H1 (cell line): ENCODE results near the gene EXT2. TPM values are rescaled to one million over a fixed set of nuclear protein-coding genes. Genes with fewer than 3 reads are reported as not detected.

Source experiments
- CTCF ChIA-PET: fragments of 300-600 bp; sonication (Branson Sonifier 250); formaldehyde crosslinking; loops from one replicate; lab custom pipeline; 2021; ENCODE audit not compliant: partially characterized antibody; lab: Charles Lee
- POLR2A ChIA-PET: fragments of 300-600 bp; sonication (Branson Sonifier 250); formaldehyde crosslinking; loops from one replicate; lab custom pipeline; 2021; ENCODE audit warnings: inconsistent platforms; ENCODE audit not compliant: partially characterized antibody; lab: Charles Lee
- DNase-seq, 2 experiments: peaks; one replicate each; pipeline versions ENCODE4 v3.0.0 to v3.0.0-alpha.2; 2010 to 2022; ENCODE audit warnings: low spot score in 2 of 2, low read depth in 1 of 2, mixed read lengths in 1 of 2
- FAIRE-seq: peaks from 2 replicates; lab custom pipeline; 2011; peaks lifted over from hg19 to GRCh38; lab: Jason Lieb, UNC
- H2AFZ ChIP-seq: 2 replicates; pipeline ENCODE4 v1.8.1; 2012; ENCODE audit warnings: low read length, inconsistent platforms
- H2AK5ac ChIP-seq: 2 replicates; pipeline ENCODE4 v1.6.1; 2013; ENCODE audit warnings: low read depth, low read length
- H2BK120ac ChIP-seq: replicated peaks from 2 replicates; pipeline ENCODE3; 2013; ENCODE audit warnings: low read depth, low read length, inconsistent platforms
- H2BK12ac ChIP-seq: 2 replicates; pipeline ENCODE4 v1.6.1; 2013; ENCODE audit warnings: low read depth, low read length
- H2BK15ac ChIP-seq: 2 replicates; pipeline ENCODE4 v1.6.1; 2013; ENCODE audit warnings: low read length
- H2BK20ac ChIP-seq: 2 replicates; pipeline ENCODE4 v1.6.1; 2013; ENCODE audit warnings: low read length
- H2BK5ac ChIP-seq: 2 replicates; pipeline ENCODE4 v1.6.1; 2013; ENCODE audit warnings: low read depth, low read length
- H3K14ac ChIP-seq: 2 replicates; pipeline ENCODE4 v1.6.1; 2013; ENCODE audit warnings: inconsistent platforms; ENCODE audit not compliant: insufficient read length
- H3K18ac ChIP-seq: 2 replicates; pipeline ENCODE4 v1.6.1; 2013; ENCODE audit warnings: low read length; ENCODE audit errors: extremely low read depth
- H3K23ac ChIP-seq: 2 replicates; pipeline ENCODE4 v1.6.1; 2013; ENCODE audit warnings: inconsistent platforms; ENCODE audit not compliant: insufficient read length
- H3K23me2 ChIP-seq: 2 replicates; pipeline ENCODE4 v1.6.1; 2013; ENCODE audit warnings: low read depth, low read length
- H3K27ac ChIP-seq: 2 replicates; pipeline ENCODE4 v1.6.1; 2011; ENCODE audit warnings: low read depth, low read length, inconsistent platforms
- H3K27me3 ChIP-seq, 4 experiments: replicated peaks in 1 of 4; 1 replicate in 1 of 4; 2 replicates in 3 of 4; pipeline versions ENCODE4 v1.6.1 to v1.8.1; 2011 to 2013; ENCODE audit warnings: low read length in 3 of 4, mild to moderate bottlenecking in 3 of 4, inconsistent platforms in 2 of 4, mixed read lengths in 2 of 4, moderate library complexity in 1 of 4; ENCODE audit not compliant: control insufficient read depth in 3 of 4, insufficient read depth in 3 of 4; ENCODE audit errors: extremely low read depth in 1 of 4
- H3K36me3 ChIP-seq, 4 experiments: 2 replicates each; pipeline versions ENCODE4 v1.6.1 to v1.8.1; 2011 to 2013; ENCODE audit warnings: mild to moderate bottlenecking in 4 of 4, low read length in 3 of 4, moderate library complexity in 2 of 4, control low read depth in 1 of 4, inconsistent platforms in 1 of 4; ENCODE audit not compliant: insufficient read depth in 4 of 4, control insufficient read depth in 2 of 4
- H3K4ac ChIP-seq: replicated peaks from 2 replicates; pipeline ENCODE3; 2013; ENCODE audit warnings: low read length, low read depth, mixed read lengths, inconsistent platforms; ENCODE audit not compliant: insufficient read length
- H3K4me1 ChIP-seq, 4 experiments: replicated peaks in 1 of 4; 1 replicate in 1 of 4; 2 replicates in 3 of 4; pipeline versions ENCODE4 v1.6.1 to v1.8.1; 2011 to 2013; ENCODE audit warnings: low read length in 3 of 4, inconsistent platforms in 2 of 4, mixed read lengths in 1 of 4; ENCODE audit not compliant: insufficient read depth in 4 of 4, control insufficient read depth in 3 of 4
- H3K4me2 ChIP-seq, 2 experiments: 2 replicates each; pipeline versions ENCODE4 v1.6.1 to v1.8.1; 2011 to 2013; ENCODE audit warnings: low read depth in 2 of 2, low read length in 2 of 2, control low read depth in 1 of 2, inconsistent platforms in 1 of 2, mild to moderate bottlenecking in 1 of 2; ENCODE audit not compliant: insufficient read depth in 1 of 2
- H3K4me3 ChIP-seq, 4 experiments: fragments of 200-600, 300-600 bp in 1 of 4; sonication (generic), shearing (Covaris generic), sonication (Bioruptor Twin) in 1 of 4; 2 replicates each; pipeline versions ENCODE4 v1.5.1 to v1.8.1; 2011 to 2016; ENCODE audit warnings: low read length in 4 of 4, low read depth in 3 of 4, control low read depth in 2 of 4, inconsistent platforms in 2 of 4, mild to moderate bottlenecking in 2 of 4, mixed read lengths in 1 of 4, moderate library complexity in 1 of 4; ENCODE audit not compliant: insufficient read depth in 2 of 4; ENCODE audit errors: extremely low read depth in 1 of 4
- H3K56ac ChIP-seq: replicated peaks from 2 replicates; pipeline ENCODE3; 2013; ENCODE audit warnings: low read depth, mild to moderate bottlenecking, mixed read lengths, low read length, inconsistent platforms; ENCODE audit not compliant: insufficient read length
- H3K79me1 ChIP-seq: 2 replicates; pipeline ENCODE4 v1.6.1; 2013; ENCODE audit warnings: low read depth, low read length, control low read depth
- H3K79me2 ChIP-seq, 2 experiments: 2 replicates each; pipeline versions ENCODE4 v1.6.1 to v1.8.1; 2012 to 2013; ENCODE audit warnings: low read length in 2 of 2, mild to moderate bottlenecking in 2 of 2, inconsistent platforms in 1 of 2; ENCODE audit not compliant: insufficient read depth in 2 of 2, control insufficient read depth in 1 of 2
- H3K9ac ChIP-seq, 4 experiments: replicated peaks in 1 of 4; 1 replicate in 1 of 4; 2 replicates in 3 of 4; pipeline versions ENCODE4 v1.6.1 to v1.8.1; 2011 to 2013; ENCODE audit warnings: low read depth in 3 of 4, low read length in 3 of 4, control low read depth in 2 of 4, mild to moderate bottlenecking in 2 of 4, moderate library complexity in 2 of 4, inconsistent platforms in 1 of 4; ENCODE audit errors: extremely low read depth in 1 of 4
- H3K9me3 ChIP-seq, 2 experiments: 2 replicates each; pipeline versions ENCODE4 v1.6.1 to v1.8.1; 2012 to 2013; ENCODE audit warnings: mild to moderate bottlenecking in 2 of 2, moderate library complexity in 2 of 2, control low read depth in 1 of 2, inconsistent platforms in 1 of 2, low read depth in 1 of 2, low read length in 1 of 2, mixed read lengths in 1 of 2; ENCODE audit not compliant: insufficient read depth in 2 of 2
- H4K20me1 ChIP-seq, 2 experiments: replicated peaks in 1 of 2; 2 replicates each; pipeline versions ENCODE3 to v1.8.1; 2011 to 2013; ENCODE audit warnings: inconsistent platforms in 2 of 2, low read length in 2 of 2, mild to moderate bottlenecking in 1 of 2; ENCODE audit not compliant: insufficient read depth in 2 of 2, control insufficient read depth in 1 of 2
- H4K5ac ChIP-seq: 2 replicates; pipeline ENCODE4 v1.6.1; 2013; ENCODE audit warnings: low read length, low read depth, mixed read lengths, inconsistent platforms; ENCODE audit not compliant: insufficient read length
- H4K8ac ChIP-seq: 2 replicates; pipeline ENCODE4 v1.8.0; 2013; ENCODE audit warnings: mild to moderate bottlenecking, moderate library complexity, low read length, inconsistent platforms; ENCODE audit not compliant: insufficient read depth; ENCODE audit errors: extremely low read depth
- H4K91ac ChIP-seq: replicated peaks from 2 replicates; pipeline ENCODE3; 2013; ENCODE audit warnings: low read length, mixed read lengths, inconsistent platforms; ENCODE audit not compliant: insufficient read length
- CBX5 ChIP-seq: fragments of 300-800, 300-1000 bp; sonication (generic); IDR thresholded peaks from 2 replicates; pipeline ENCODE4 v1.7.1; 2016; ENCODE audit warnings: antibody characterized with exemption, low read length, low read depth
- EGR1 ChIP-seq: IDR thresholded peaks from 2 replicates; pipeline ENCODE4 v1.6.1; 2011; ENCODE audit warnings: low read depth, low read length, borderline replicate concordance
- EP300 ChIP-seq, 2 experiments: IDR thresholded peaks; 1 replicate in 1 of 2; 2 replicates in 1 of 2; pipeline ENCODE4 v1.6.1; 2011 to 2012; ENCODE audit warnings: low read depth in 2 of 2, low read length in 2 of 2, mild to moderate bottlenecking in 2 of 2, borderline replicate concordance in 1 of 2, inconsistent platforms in 1 of 2, moderate library complexity in 1 of 2
- JUND ChIP-seq: IDR thresholded peaks from 2 replicates; pipeline ENCODE4 v1.6.1; 2011; ENCODE audit warnings: mild to moderate bottlenecking, improper control_type of control experiment, low read length
- NANOG ChIP-seq: IDR thresholded peaks from 2 replicates; pipeline ENCODE4 v1.6.1; 2011; ENCODE audit warnings: low read length, low read depth, mild to moderate bottlenecking, inconsistent platforms; ENCODE audit not compliant: insufficient read depth, poor library complexity, severe bottlenecking
- SUZ12 ChIP-seq: fragments of 200-600 bp; sonication (generic); IDR thresholded peaks from 2 replicates; pipeline ENCODE4 v1.6.1; 2012; ENCODE audit warnings: mild to moderate bottlenecking, inconsistent platforms, low read length, moderate library complexity, mixed read lengths
- TAF7 ChIP-seq: optimal IDR thresholded peaks from 2 replicates; pipeline ENCODE3; 2011; ENCODE audit warnings: low read depth, mild to moderate bottlenecking, inconsistent platforms, low read length, moderate library complexity, borderline replicate concordance
- WGBS, 2 experiments: shearing (Covaris generic) in 1 of 2; methylation state at CpG; one replicate each; pipeline versions ENCODE4 v1.1.6 to v1.1.7; 2013 to 2015; ENCODE audit warnings: low lambda C conversion rate in 2 of 2, mixed read lengths in 2 of 2, inconsistent platforms in 1 of 2, low coverage in 1 of 2, missing lambda C conversion rate in 1 of 2; ENCODE audit not compliant: insufficient replicate concordance in 2 of 2, insufficient coverage in 1 of 2, insufficient read length in 1 of 2; ENCODE audit errors: extremely low coverage in 1 of 2, missing lambda C conversion rate in 1 of 2; 5-methylcytosine and 5-hydroxymethylcytosine counted together
- polyA plus RNA-seq, 7 experiments: library from polyadenylated mRNA; depleted of rRNA in 3 of 7; stranded (reverse) in 5 of 7; unstranded in 2 of 7; fragments of >200 nt in 5 of 7; fragments of 200-250 nt in 2 of 7; gene quantifications; 1 replicate in 5 of 7; 2 replicates in 1 of 7; 4 replicates in 1 of 7; pipeline versions ENCODE4 v1.2.1 to v1.2.3, GENCODE V29; 2011 to 2013; ENCODE audit warnings: missing spikeins in 2 of 7, mixed read lengths in 2 of 7
- total RNA-seq: library from RNA; stranded (reverse); fragmentation: NEBNext Ultra II Directional; extraction: Animal tissue kit (Norgen Biotek cat#: 25700); gene quantifications from 2 replicates; pipeline ENCODE4 v1.2.1, GENCODE V29; 2021

The EXT2 gene
- total and polyA plus RNA-seq, 2 of the 8 experiments (the other 6 are each of a cell fraction or from before 2014, with no cell fraction given) = 29.8 to 42.8 TPM

GRCh38 chr11:44046182-44046581, 49.3 kb upstream of the EXT2 start:
- 0 out of 2 replicates have a peak overlapping the region, but pooled peaks have one; percentile 8 for H2AFZ ChIP-seq
- no peak overlapping the region for H2BK5ac ChIP-seq
- CTCF ChIA-PET = interaction anchor here (1.1 to 9.9 kb wide), 4 partner anchors 9 to 157 kb away, joined by 3 to 80 read pairs (median 4); no protein-coding TSS in a partner anchor
- H3K27me3 ChIP-seq = no peaks in the 10 kb centered on the region
- H3K4me1 ChIP-seq = no peaks in the 10 kb centered on the region
- no peak for TF ChIP-seq SUZ12
- TF ChIP-seq NANOG = no peak
- no peak for TF ChIP-seq EP300 (IDR thresholded peaks at IDR 0.05; ENCODE audit: borderline replicate concordance in 1 of 2, low read depth in 2 of 2, low read length in 2 of 2)
- no peak for TF ChIP-seq JUND
- no peak for TF ChIP-seq EGR1
- TF ChIP-seq CBX5 = no peak
- TF ChIP-seq TAF7 = no peak
- 82% methylated on average over 2 of the region's 2 CpGs; no CpG with 5 or more reads in 1 of the 2 experiments for WGBS, 2 experiments
- no peak overlapping the region for H3K23ac ChIP-seq
- H3K4me3 ChIP-seq = no peak overlapping the region
- no peaks in the 10 kb centered on the region for H3K23me2 ChIP-seq
- H3K18ac ChIP-seq = no peak overlapping the region
- no peak overlapping the region for H3K27ac ChIP-seq
- no peak for DNase-seq
- no peak overlapping the region for H2BK15ac ChIP-seq
- no peak overlapping the region for H3K56ac ChIP-seq
- no peaks in the 10 kb centered on the region for H4K20me1 ChIP-seq
- no peak overlapping the region for H3K4ac ChIP-seq
- no peak overlapping the region for H2BK120ac ChIP-seq
- H3K14ac ChIP-seq = no peak overlapping the region
- H3K4me2 ChIP-seq = no peak overlapping the region
- no peak overlapping the region for H4K91ac ChIP-seq
- no peak overlapping the region for H2BK12ac ChIP-seq
- POLR2A ChIA-PET = no interaction called here
- H3K9me3 ChIP-seq = peaks cover 0 to 6% of the 10 kb centered on the region in 2 experiments; a peak in 2 of 4 replicates
- FAIRE-seq = no peak
- H2BK20ac ChIP-seq = no peak overlapping the region
- no peaks in the 10 kb centered on the region; the same call in 1 of the 2 replicates for H3K79me1 ChIP-seq
- H3K9ac ChIP-seq = no peak overlapping the region
- H3K36me3 ChIP-seq = no peaks in the 10 kb centered on the region
- H4K8ac ChIP-seq = no peak overlapping the region
- H2AK5ac ChIP-seq = no peak overlapping the region
- no peaks in the 10 kb centered on the region for H3K79me2 ChIP-seq
- H4K5ac ChIP-seq = no peak overlapping the region
